HepG2 (cell line): ENCODE data around the gene SLC4A7. TPM values are rescaled to one million over a fixed set of nuclear protein-coding genes. Genes with fewer than 3 reads are reported as not detected.

Experiments used
- ATAC-seq: fragments of 200-7000 bp; cut with Tn5 transposase; 3 replicates; pipeline ENCODE4 v1.9.1; 2020; ENCODE audit warnings: mild to moderate bottlenecking, moderate library complexity
- BruUV-seq: library from RNA; stranded (reverse); fragments of 400-500 nt; replicated peaks from 2 replicates; lab custom pipeline; 2021; lab: Mats Ljungman, UMichigan
- CTCF ChIA-PET: fragments of 300-600 bp; formaldehyde crosslinking; extraction: SDS; loops from one replicate; lab custom pipeline; 2021; ENCODE audit warnings: low total read pairs, inconsistent platforms, low intra/inter-chr PET ratio; lab: Yijun Ruan, JAX
- POLR2A ChIA-PET: fragments of 350-600 bp; sonication (Branson Sonifier 250); formaldehyde crosslinking; loops from one replicate; lab custom pipeline; 2020; ENCODE audit warnings: antibody characterized with exemption, inconsistent platforms; lab: Yijun Ruan, JAX
- DNase-seq: peaks from one replicate; pipeline ENCODE4 v3.0.0-alpha.2; 2015; ENCODE audit warnings: low spot score
- FAIRE-seq: peaks from 3 replicates; lab custom pipeline; 2011; peaks lifted over from hg19 to GRCh38; lab: Jason Lieb, UNC
- H2AFZ ChIP-seq: one replicate; pipeline ENCODE4 v1.6.1; 2011; ENCODE audit warnings: low read length, inconsistent platforms
- H3K27ac ChIP-seq: fragments of 300-600 bp; 3 replicates; pipeline ENCODE4 v1.8.0; 2011; ENCODE audit warnings: mixed run types, mild to moderate bottlenecking, mixed read lengths, low read length, inconsistent platforms; ENCODE audit not compliant: insufficient read depth; ENCODE audit errors: extremely low read length
- H3K27me3 ChIP-seq, 2 experiments: fragments of 200-600 bp in 1 of 2; 2 replicates in 1 of 2; 3 replicates in 1 of 2; pipeline versions ENCODE4 v1.6.0 to v1.8.0; 2011; ENCODE audit warnings: low read length in 2 of 2, mild to moderate bottlenecking in 2 of 2, moderate library complexity in 2 of 2, inconsistent platforms in 1 of 2; ENCODE audit not compliant: insufficient read depth in 2 of 2, control insufficient read depth in 1 of 2
- H3K36me3 ChIP-seq, 2 experiments: fragments of 200-600 bp in 1 of 2; replicated peaks in 1 of 2; 2 replicates in 1 of 2; 3 replicates in 1 of 2; pipeline versions ENCODE4 v1.5.1 to v1.8.0; 2011; ENCODE audit warnings: low read length in 2 of 2, inconsistent platforms in 1 of 2; ENCODE audit not compliant: insufficient read depth in 2 of 2, control insufficient read depth in 1 of 2
- H3K4me1 ChIP-seq: 2 replicates; pipeline ENCODE4 v1.5.1; 2012; ENCODE audit warnings: low read length, inconsistent platforms; ENCODE audit not compliant: insufficient read depth
- H3K4me2 ChIP-seq: 2 replicates; pipeline ENCODE4 v1.6.0; 2011; ENCODE audit warnings: low read depth, low read length, inconsistent platforms
- H3K4me3 ChIP-seq, 3 experiments: fragments of 200-600 bp in 1 of 3; sonication (generic), shearing (Covaris generic) in 1 of 3; replicated peaks in 1 of 3; 2 replicates each; pipeline ENCODE4 v1.5.1; 2011 to 2016; ENCODE audit warnings: low read length in 3 of 3, inconsistent platforms in 2 of 3, low read depth in 2 of 3, mild to moderate bottlenecking in 2 of 3, control low read depth in 1 of 3, mixed read lengths in 1 of 3; ENCODE audit not compliant: insufficient read depth in 1 of 3
- H3K79me2 ChIP-seq: one replicate; pipeline ENCODE4 v1.6.1; 2011; ENCODE audit warnings: low read length, inconsistent platforms; ENCODE audit not compliant: insufficient read depth
- H3K9ac ChIP-seq: 2 replicates; pipeline ENCODE4 v1.6.0; 2011; ENCODE audit warnings: mild to moderate bottlenecking, low read depth, low read length, inconsistent platforms; ENCODE audit not compliant: insufficient read depth
- H3K9me3 ChIP-seq: 2 replicates; pipeline ENCODE4 v1.5.1; 2012; ENCODE audit warnings: mild to moderate bottlenecking, low read length
- H4K20me1 ChIP-seq: 2 replicates; pipeline ENCODE4 v1.6.0; 2011; ENCODE audit warnings: inconsistent platforms, mild to moderate bottlenecking, low read length, moderate library complexity; ENCODE audit not compliant: insufficient read depth
- CENPX ChIP-seq: sonication (generic); formaldehyde crosslinking; IDR thresholded peaks from 2 replicates; pipeline ENCODE4 v1.9.0; 2021; ENCODE audit warnings: mild to moderate bottlenecking, missing genetic modification reagents, moderate library complexity
- FOXK2 ChIP-seq: fragments of 450-650 bp; IDR thresholded peaks from 2 replicates; pipeline ENCODE4 v1.6.1; 2016
- GATAD2A ChIP-seq: IDR thresholded peaks from 2 replicates; pipeline ENCODE4 v1.6.1; 2016
- KLF16 ChIP-seq, 2 experiments: sonication (generic) in 1 of 2; formaldehyde crosslinking in 1 of 2; IDR thresholded peaks; 2 replicates each; pipeline versions ENCODE4 v1.6.1 to v1.8.0; 2016 to 2023; ENCODE audit warnings: missing genetic modification reagents in 2 of 2, missing compliant biosample characterization in 1 of 2
- RORA ChIP-seq: sonication (generic); formaldehyde crosslinking; IDR thresholded peaks from 2 replicates; pipeline ENCODE4 v1.5.0; 2020; ENCODE audit warnings: mild to moderate bottlenecking, missing genetic modification reagents, moderate library complexity
- TGIF2 ChIP-seq: IDR thresholded peaks from 2 replicates; pipeline ENCODE4 v1.6.1; 2016; ENCODE audit warnings: control low read depth, missing compliant biosample characterization
- ZBTB21 ChIP-seq: sonication (generic); formaldehyde crosslinking; IDR thresholded peaks from 2 replicates; pipeline ENCODE4 v1.4.0; 2020; ENCODE audit warnings: missing genetic modification reagents
- ZNF124 ChIP-seq: sonication (generic); formaldehyde crosslinking; IDR thresholded peaks from 2 replicates; pipeline ENCODE4 v1.4.0; 2020; ENCODE audit warnings: missing genetic modification reagents
- ZNF230 ChIP-seq: sonication (generic); formaldehyde crosslinking; IDR thresholded peaks from 2 replicates; pipeline ENCODE4 v1.4.0; 2020; ENCODE audit warnings: mild to moderate bottlenecking, missing genetic modification reagents
- WGBS: methylation state at CpG from one replicate; pipeline ENCODE4 v1.1.6; 2017; ENCODE audit warnings: low lambda C conversion rate; 5-methylcytosine and 5-hydroxymethylcytosine counted together
- in situ Hi-C: cut with HindIII; loops from 2 replicates; pipeline ENCODE4 v1.10.0; 2017; ENCODE audit warnings: low pct_unique_long_range_greater_than_20kb; ENCODE audit not compliant: extremely low pct_ligation_motif_present
- intact Hi-C: fragments of 100-400 bp; cut with micrococcal nuclease; formaldehyde crosslinking; loops from one replicate; pipeline ENCODE4 v1.10.0; 2022; ENCODE audit not compliant: unreplicated experiment
- polyA plus RNA-seq, 8 experiments: library from polyadenylated mRNA; depleted of rRNA in 3 of 8; stranded (reverse) in 7 of 8; unstranded in 1 of 8; fragments of >200 nt; fragmentation: Illumina TruSeq in 4 of 8; extraction: Trizol in 4 of 8; gene quantifications; 2 replicates each; pipeline versions ENCODE4 v1.2.1 to v1.2.3, GENCODE V29; 2011 to 2016; ENCODE audit warnings: low read depth in 4 of 8, missing spikeins in 1 of 8, mixed read lengths in 1 of 8; ENCODE audit not compliant: insufficient read depth in 1 of 8
- total RNA-seq, 5 experiments: library from RNA; depleted of rRNA; stranded (reverse); fragments of >200 nt; fragmentation: Illumina TruSeq; extraction: Trizol; gene quantifications; 2 replicates each; pipeline ENCODE4 v1.2.3, GENCODE V29; 2016; ENCODE audit warnings: low read depth in 1 of 5
- TF ChIP-seq, protein P1 (sequence below): sonication (generic); formaldehyde crosslinking; IDR thresholded peaks from 2 replicates; pipeline ENCODE4; 2020; ENCODE audit warnings: missing genetic modification reagents, mild to moderate bottlenecking, borderline replicate concordance
- TF ChIP-seq, protein P2 (sequence below): sonication (generic); formaldehyde crosslinking; IDR thresholded peaks from 2 replicates; pipeline ENCODE4 v1.5.0; 2020; ENCODE audit warnings: missing genetic modification reagents

The SLC4A7 gene
- total and polyA plus RNA-seq, 2 of the 13 experiments (the other 11 are each of a cell fraction or from before 2014, with no cell fraction given): 16.4 to 43.8 TPM

DNA sequence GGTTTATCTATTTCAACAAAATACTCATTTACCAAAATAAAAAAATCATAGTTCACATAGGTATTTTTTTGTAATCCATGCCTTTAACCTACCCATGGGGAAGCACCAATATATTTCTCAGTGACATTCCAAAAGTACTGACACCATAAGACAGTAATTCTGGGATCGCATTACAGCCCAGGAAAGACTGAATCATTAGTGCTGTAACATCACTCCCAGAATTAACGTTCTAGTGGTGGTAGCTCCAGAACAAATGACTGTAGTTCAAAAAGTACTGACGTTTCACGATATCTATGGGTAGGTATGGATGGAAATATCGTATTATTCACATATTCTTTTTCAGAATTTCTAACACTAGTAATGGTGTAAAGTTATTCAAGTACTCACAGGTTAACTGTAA is 60.7 kb downstream of the SLC4A7 start (continued):
- TF ChIP-seq ZNF124 (CRISPR knock-in tag) (no peak), ZBTB21 (CRISPR knock-in tag) (no peak), ZNF230 (no peak), TGIF2 (CRISPR knock-in tag) (no peak)
- TF ChIP-seq, protein P1, sequence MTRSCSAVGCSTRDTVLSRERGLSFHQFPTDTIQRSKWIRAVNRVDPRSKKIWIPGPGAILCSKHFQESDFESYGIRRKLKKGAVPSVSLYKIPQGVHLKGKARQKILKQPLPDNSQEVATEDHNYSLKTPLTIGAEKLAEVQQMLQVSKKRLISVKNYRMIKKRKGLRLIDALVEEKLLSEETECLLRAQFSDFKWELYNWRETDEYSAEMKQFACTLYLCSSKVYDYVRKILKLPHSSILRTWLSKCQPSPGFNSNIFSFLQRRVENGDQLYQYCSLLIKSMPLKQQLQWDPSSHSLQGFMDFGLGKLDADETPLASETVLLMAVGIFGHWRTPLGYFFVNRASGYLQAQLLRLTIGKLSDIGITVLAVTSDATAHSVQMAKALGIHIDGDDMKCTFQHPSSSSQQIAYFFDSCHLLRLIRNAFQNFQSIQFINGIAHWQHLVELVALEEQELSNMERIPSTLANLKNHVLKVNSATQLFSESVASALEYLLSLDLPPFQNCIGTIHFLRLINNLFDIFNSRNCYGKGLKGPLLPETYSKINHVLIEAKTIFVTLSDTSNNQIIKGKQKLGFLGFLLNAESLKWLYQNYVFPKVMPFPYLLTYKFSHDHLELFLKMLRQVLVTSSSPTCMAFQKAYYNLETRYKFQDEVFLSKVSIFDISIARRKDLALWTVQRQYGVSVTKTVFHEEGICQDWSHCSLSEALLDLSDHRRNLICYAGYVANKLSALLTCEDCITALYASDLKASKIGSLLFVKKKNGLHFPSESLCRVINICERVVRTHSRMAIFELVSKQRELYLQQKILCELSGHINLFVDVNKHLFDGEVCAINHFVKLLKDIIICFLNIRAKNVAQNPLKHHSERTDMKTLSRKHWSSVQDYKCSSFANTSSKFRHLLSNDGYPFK (CRISPR knock-in tag): no peak

DNA sequence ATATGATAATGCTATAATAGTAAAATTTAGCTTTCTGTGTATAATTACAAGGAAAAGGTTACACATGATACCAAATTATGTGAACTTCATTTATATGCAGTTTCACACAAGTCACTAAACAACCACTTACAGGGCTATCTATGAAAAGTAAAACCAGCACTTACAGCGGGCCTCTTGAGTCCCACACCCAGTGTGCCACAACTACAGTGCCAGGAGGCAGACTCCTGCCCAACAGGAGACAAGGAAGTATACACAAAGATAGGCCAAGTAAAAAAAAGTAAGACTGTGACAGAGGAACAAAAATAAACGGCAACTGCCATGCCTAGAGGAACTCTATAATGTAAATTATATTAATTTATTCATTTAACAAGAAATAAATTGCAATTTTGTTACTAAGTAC is 61.6 kb downstream of the SLC4A7 start:
- POLR2A ChIA-PET: no interaction called here
- H3K9ac ChIP-seq: no peak overlapping the region
- FAIRE-seq (no peak), DNase-seq (no peak), ATAC-seq (no peak)
- H3K79me2 ChIP-seq: no peaks in the 10 kb centered on the region
- intact Hi-C loops (no loop called here), in situ Hi-C loops (no loop called here)
- CTCF ChIA-PET: no interaction called here
- 95% methylated on average over 2 of the region's 2 CpGs for whole genome bisulfite sequencing
- no peak overlapping the region for H3K27ac ChIP-seq
- no peak overlapping the region for H2AFZ ChIP-seq
- H3K4me1 ChIP-seq: no peaks in the 10 kb centered on the region
- no peaks in the 10 kb centered on the region for H3K27me3 ChIP-seq
- TF ChIP-seq KLF16 (CRISPR knock-in tag; IDR thresholded peaks at IDR 0.05) (no peak), FOXK2 (no peak), CENPX (CRISPR knock-in tag) (no peak), RORA (CRISPR knock-in tag) (no peak), GATAD2A (no peak)
- TF ChIP-seq, protein P2, sequence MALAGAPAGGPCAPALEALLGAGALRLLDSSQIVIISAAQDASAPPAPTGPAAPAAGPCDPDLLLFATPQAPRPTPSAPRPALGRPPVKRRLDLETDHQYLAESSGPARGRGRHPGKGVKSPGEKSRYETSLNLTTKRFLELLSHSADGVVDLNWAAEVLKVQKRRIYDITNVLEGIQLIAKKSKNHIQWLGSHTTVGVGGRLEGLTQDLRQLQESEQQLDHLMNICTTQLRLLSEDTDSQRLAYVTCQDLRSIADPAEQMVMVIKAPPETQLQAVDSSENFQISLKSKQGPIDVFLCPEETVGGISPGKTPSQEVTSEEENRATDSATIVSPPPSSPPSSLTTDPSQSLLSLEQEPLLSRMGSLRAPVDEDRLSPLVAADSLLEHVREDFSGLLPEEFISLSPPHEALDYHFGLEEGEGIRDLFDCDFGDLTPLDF (CRISPR knock-in tag): no peak
- peaks cover 8 to 32% of the 10 kb centered on the region in 2 experiments for H3K36me3 ChIP-seq
- no peak overlapping the region for H3K4me2 ChIP-seq
- BruUV-seq: no TSS peak
- H3K4me3 ChIP-seq: no peak overlapping the region
- no peaks in the 10 kb centered on the region for H3K9me3 ChIP-seq
- H4K20me1 ChIP-seq: no peaks in the 10 kb centered on the region
